ENCODE results near the gene TTLL11.
"Not testable (repeated sequence)": the region's sequence is repeated elsewhere in the genome, so short reads cannot be mapped to it uniquely, and the experiment has no call there.

The TTLL11 gene

GRCh38 chr9:121896545-121896943 lies 196.6 kb downstream of the TTLL11 start:
- no peak for DNase-seq

DNA sequence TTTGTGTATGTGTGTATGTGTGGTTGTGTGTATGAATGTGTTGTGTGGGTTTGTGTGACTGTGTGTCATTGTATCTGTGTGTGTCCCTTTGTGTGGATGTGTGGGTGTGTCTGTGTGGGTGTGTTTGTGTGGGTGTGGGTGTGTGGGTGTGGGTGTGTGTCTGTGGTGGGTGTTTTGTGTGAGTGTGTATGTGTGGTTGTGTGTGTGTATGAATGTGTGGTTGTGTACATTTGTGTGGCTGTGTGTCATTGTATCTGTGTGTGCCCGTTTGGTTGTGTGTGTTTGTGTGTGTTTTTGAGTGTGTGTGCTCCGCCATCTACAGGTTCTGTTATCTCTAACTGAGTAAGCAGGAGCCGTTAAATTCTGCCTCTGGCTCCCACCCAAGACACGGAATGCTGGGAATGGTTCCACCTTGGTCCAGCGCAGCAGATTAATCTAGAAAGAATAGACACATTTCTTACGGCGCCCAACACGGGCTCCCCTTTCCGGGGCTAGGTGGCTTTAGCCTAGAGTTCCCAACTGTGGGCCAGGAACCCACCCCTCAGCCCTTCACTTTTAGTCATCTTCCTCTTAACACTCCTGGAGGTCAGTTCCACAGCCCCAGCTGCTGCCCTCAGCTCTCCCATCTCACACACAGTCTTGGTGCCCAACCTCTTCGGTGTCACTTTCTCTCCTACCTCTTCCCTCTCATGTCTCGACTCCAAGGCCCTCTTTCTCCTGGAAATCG lies 197.1 kb downstream of the TTLL11 start:
- no peak for DNase-seq

DNA sequence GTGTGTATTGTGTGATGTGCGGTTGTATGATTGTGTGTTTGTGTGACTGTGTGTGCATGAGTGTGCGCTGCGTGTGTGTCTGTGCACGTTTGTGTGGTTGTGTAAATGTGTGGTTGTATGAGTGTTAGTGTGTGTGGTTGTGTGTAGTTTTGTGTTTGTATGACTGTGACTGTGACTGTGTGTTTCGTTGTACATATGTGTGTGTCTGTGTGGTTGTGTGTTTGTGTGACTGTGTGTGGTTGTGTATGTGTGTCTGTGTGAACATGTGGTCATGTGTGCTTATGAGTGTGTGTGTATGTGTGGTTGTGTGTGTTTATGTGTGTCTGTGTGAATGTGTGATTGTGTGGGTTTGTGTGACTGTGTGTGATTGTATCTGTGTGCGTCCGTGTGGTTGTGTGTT lies 197.8 kb downstream of the TTLL11 start:
- DNase-seq = no peak

- DNase-seq = not testable (repeated sequence)
Measured at GRCh38 chr9:121894380-121894779, 198.7 kb downstream of the TTLL11 start.

DNA sequence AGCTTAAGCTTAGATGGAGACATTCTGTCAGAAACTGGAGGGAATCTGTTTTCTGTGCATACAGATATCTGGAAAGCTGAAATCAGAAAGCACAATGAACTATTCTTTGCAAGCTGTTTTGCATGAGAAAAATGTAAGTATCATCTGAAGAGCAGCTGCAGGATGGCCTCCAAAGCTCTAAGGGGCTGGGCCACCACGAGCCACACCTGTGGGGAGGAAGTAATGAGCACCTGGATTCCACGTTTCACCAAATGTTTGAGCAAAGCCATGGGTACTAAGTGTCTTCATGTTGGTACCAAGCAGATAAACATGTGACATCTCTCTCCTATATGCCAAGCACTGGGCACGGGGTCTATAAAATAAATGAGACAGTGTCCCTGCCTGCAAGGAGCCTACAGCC lies 199.3 kb downstream of the TTLL11 start:
- DNase-seq = no peak

GRCh38 chr9:121892706-121893105 lies 200.4 kb downstream of the TTLL11 start:
- no peak for DNase-seq

GRCh38 chr9:121890746-121891145 lies 202.4 kb downstream of the TTLL11 start:
- no peak for DNase-seq

DNA sequence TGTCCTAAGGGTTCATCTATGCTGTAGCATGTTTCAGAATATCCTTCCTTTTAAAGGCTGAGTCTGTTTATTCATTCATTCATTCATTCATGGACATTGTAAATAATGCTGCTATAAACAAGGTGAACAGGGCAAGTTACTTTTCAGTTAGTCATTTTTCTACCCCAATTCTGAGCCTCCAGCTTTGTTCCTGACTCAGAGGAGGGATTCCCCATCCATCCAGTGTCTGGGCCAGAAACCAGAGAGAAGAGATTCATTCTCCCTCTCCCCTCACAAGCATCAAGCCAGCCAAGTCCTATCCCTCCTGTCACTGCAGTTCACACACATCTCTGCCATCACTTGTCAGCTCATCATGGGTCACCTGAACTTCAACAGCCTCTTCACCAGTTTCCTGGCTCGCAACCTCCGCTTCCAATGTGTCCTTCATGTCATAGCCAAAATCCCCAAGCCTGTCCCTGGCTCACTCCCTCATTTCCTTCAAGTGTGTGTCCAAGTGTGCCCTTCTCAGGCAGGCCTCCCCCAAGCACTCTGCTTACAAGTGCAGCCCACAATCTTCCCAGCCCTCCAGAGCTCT lies 203.0 kb downstream of the TTLL11 start:
- no peak for DNase-seq

DNA sequence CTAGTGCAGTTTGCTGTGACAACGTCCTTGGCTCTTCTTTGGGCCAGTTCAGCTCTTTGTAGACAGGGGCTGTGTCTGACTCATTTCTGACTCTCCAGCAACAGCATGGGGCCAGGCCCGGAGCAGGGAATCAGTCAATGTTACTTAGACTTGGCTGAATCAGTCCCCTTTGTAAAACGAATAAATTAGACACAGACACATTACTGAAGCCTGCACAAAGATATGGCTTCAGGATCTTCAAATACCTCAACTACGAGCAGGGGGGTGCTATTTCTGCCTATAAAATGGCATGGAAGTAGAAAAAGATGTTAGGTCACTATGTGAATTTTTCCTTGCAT lies 204.7 kb downstream of the TTLL11 start:
- DNase-seq = no peak

DNA sequence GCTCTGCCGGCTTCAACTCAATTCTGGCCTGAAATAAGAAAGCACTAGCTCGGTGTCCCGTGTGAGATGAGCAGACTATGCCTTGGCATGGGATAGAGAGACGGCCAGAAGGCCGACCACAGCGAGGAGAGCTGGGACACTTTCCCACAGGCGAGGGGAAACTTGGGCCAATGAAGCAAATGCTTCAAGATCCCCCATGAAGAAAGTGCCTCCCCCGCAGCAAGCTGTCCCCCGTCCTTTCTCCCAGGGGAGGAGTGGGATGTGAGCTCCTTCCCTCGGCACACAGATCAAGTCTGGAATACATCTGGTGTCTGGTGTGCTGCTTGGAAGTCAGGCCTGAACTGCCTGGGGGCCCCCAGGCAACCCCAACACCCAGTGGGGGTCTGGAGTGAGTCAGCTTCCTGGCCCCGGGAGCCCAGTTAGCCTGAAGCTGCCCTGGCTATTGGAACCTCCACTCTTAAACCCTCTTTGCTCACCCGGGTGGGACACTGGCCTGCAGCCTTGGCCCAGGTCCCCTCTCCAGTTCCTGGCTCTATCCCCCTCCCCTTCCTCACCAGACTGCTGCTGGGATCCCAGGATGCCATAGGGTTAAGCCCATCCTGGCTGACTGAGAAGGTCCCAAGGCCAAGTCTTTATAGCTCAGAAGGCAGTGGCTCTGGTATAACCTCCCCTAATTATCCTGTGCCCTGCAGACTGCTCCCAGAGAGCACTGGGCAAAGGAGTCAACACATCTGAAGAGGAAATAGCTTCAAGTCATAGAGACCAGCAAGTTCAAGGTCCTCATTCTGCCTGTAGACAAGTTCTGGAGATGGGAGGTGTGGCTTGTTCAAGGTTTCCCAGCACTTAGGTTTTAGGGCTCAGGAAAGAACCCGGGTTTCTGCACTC lies 205.3 kb downstream of the TTLL11 start:
- no peak for DNase-seq

DNA sequence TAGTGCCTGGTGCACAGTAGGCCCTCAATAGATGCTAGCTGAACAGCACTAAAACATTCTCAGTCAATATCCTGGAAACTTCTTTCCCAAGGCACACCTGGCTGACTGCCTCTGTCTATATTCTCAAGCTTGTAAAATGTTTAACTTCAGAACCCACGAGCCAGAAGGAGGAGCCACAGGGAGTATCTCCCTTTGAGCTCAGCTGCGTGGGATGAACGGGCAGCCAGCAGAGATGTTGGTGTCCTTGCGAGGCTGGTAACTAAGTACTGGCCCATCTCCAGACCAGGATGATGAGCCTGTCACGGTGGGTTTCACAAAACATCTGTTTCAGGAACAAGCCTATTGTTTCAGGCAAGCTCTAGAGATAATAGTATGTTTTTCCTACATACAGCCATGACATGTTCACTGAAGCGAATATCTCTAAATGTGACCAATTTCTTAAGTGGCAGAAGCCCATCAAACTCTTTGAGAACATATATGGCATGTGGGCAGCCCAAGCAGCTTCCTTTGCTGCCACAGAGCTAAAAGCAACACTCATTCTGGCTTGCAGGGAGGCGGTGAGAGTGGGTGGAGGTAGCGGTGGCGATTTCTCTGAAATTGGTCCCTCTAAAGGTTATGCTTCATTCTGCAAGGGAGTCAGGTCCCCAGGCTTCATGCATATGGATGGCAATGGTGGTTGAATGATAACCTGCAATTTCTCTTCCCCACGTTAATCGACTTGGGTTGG lies 206.2 kb downstream of the TTLL11 start:
- no peak for DNase-seq

- DNase-seq = no peak
Measured at GRCh38 chr9:121885345-121885901, 207.7 kb downstream of the TTLL11 start.

GRCh38 chr9:121884057-121884541 lies 209.0 kb downstream of the TTLL11 start:
- DNase-seq = no peak

- no peak for DNase-seq
Measured at GRCh38 chr9:121883281-121884056, 209.6 kb downstream of the TTLL11 start.

DNA sequence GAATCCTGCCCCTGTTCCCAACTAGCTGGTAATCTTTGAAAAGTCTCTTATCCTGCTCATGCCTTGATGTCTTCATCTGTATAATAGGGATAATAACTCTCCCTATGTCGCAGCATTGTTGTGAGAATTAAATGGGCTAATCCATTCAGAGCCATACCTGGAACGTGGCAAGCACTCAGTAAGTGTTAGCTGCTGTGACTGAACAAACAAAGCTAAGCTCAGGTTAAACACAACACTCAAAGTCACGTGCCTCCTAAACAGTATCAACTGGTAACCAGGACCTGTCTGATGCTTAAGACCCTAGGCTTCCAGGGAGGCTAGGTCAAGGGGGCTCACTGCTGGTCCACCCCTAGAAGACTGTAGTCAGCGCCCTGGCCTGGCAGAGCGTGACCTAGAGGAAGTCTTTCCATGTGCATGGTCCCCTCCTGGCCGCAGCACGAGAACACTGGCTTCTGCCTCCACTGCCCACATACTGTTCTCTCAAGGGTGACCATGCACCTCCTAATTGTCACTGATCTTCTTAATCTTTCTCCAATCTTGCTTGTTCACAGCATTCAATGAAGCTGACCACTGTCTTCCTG lies 211.1 kb downstream of the TTLL11 start:
- DNase-seq = no peak

- no peak for DNase-seq
Measured at GRCh38 chr9:121880343-121880898, 212.7 kb downstream of the TTLL11 start.

GRCh38 chr9:121878271-121878822 lies 214.8 kb downstream of the TTLL11 start:
- no peak for DNase-seq

- no peak for DNase-seq
Measured at GRCh38 chr9:121876658-121877271, 216.3 kb downstream of the TTLL11 start.

DNA sequence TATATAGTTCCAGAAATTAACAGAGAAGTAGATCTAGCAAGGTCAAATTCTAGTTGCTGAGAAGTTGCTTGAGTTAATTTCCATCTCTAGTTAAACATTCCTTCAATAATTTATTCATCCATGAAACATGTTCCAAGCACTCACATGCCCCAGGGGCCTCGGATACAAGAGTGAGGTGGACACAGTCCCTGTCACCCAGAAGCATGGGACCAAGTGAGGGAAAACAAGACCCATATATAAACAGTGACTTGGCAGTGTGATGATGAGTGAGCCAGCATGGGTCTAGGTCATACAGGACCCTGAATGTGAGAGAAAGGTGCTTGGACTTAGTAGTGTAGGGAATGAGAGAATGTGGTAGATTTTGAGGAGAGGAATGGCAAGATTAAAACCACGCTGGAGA lies 216.9 kb downstream of the TTLL11 start:
- no peak for DNase-seq

DNA sequence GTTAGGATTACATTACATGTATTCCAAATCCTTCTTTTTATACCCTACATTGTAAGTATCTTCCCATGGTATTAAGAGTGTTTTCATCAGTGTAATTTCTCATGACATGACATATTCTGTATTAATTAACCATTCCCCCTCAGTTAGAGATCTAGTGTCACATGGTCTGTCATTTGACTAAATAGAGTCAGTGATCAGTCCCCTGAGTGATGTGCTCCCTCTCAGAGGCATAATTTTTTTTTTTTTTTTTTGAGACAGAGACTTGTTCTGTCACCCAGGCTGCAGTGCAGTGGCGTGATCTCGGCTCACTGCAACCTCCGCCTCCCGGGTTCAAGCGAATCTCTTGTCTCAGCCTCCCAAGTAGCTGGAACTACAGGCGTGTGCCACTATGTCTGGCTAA lies 218.6 kb downstream of the TTLL11 start:
- DNase-seq = no peak

Data from NCI-H187 (cell line).